ENCODE data around the gene XYLT2.
"Not testable (repeated sequence)": the region's sequence is repeated elsewhere in the genome, so short reads cannot be mapped to it uniquely, and the experiment has no call there.

GRCh38 chr17:50399591-50399990 lies 53.7 kb downstream of the XYLT2 start:
- TF ChIP-seq PHF8 (IDR thresholded peaks at IDR 0.05; ENCODE audit: borderline replicate concordance, low read depth); CTCF (IDR thresholded peaks at IDR 0.05); POLR2A (IDR thresholded peaks at IDR 0.05; ENCODE audit: low read length); RNF2 (IDR thresholded peaks at IDR 0.05; ENCODE audit: borderline replicate concordance, low read depth); PBX3 (IDR thresholded peaks at IDR 0.05); HMGXB4 (CRISPR knock-in tag; IDR thresholded peaks at IDR 0.05; ENCODE audit: borderline replicate concordance); MAX (IDR thresholded peaks at IDR 0.05): not testable (repeated sequence)
